Naive thymus-derived CD8-positive, alpha-beta T cell (primary cell): Measurements from ENCODE around the gene HDHD3. TPM values are rescaled to one million over a fixed set of nuclear protein-coding genes. Genes with fewer than 3 reads are reported as not detected.

Experiments
- ATAC-seq, 2 donors: fragments of 150-1000 bp; cut with Tn5 transposase in 1 of 2; sonication (Bioruptor Pico), chemical (Tn5 transposase) in 1 of 2; 1 replicate in 1 of 2; 2 replicates in 1 of 2; pipeline ENCODE4 v1.10.0; 2021; ENCODE audit warnings: mild to moderate bottlenecking in 2 of 2, moderate library complexity in 2 of 2
- POLR2A ChIA-PET: fragments of 350-600 bp; sonication (Branson Sonifier 250); formaldehyde crosslinking; loops from one replicate; lab custom pipeline; 2021; ENCODE audit warnings: antibody characterized with exemption; lab: Charles Lee
- DNase-seq, 10 donors: peaks; one replicate each; pipeline versions ENCODE4 v3.0.0 to v3.0.0-alpha.2; 2020 to 2022
- H3K27ac Mint-ChIP-seq, 10 donors: one replicate each; pipeline ENCODE4 v1.8.0; 2020 to 2022; ENCODE audit warnings: mild to moderate bottlenecking in 10 of 10, mixed read lengths in 10 of 10, moderate library complexity in 4 of 10, inconsistent platforms in 1 of 10
- H3K27me3 Mint-ChIP-seq, 5 donors: one replicate each; pipeline ENCODE4 v1.8.0; 2021 to 2022; ENCODE audit warnings: mixed read lengths in 5 of 5
- H3K36me3 Mint-ChIP-seq, 3 donors: one replicate each; pipeline ENCODE4 v1.8.0; 2020 to 2022; ENCODE audit warnings: mixed read lengths in 3 of 3, mild to moderate bottlenecking in 2 of 3, inconsistent platforms in 1 of 3
- H3K4me1 Mint-ChIP-seq, 4 donors: one replicate each; pipeline ENCODE4 v1.8.0; 2021 to 2022; ENCODE audit warnings: mixed read lengths in 4 of 4
- H3K4me3 Mint-ChIP-seq, 10 donors: one replicate each; pipeline ENCODE4 v1.8.0; 2020 to 2022; ENCODE audit warnings: mild to moderate bottlenecking in 10 of 10, mixed read lengths in 10 of 10, moderate library complexity in 6 of 10, inconsistent platforms in 1 of 10
- H3K9me3 Mint-ChIP-seq, 9 donors: one replicate each; pipeline ENCODE4 v1.8.0; 2020 to 2022; ENCODE audit warnings: mixed read lengths in 9 of 9, mild to moderate bottlenecking in 3 of 9, inconsistent platforms in 1 of 9, moderate library complexity in 1 of 9
- polyA plus RNA-seq, 3 donors: library from polyadenylated mRNA; unstranded; fragments of 300-500 nt; fragmentation: Illumina TruSeq; gene quantifications; one replicate each; pipeline ENCODE4 v1.2.3, GENCODE V29; 2021
- total RNA-seq, 8 experiments: library from RNA in 2 of 8; stranded (reverse) in 2 of 8; gene quantifications; one replicate each; pipeline ENCODE4 v1.2.3 and lab custom pipeline; 2021 to 2026

HDHD3 gene
- total and polyA plus RNA-seq, 5 experiments from 2014 or later: 24.1 to 45.2 (median 26.5) TPM

- Mint-ChIP-seq H3K9me3 (no peaks in the 10 kb centered on the region), H3K27ac (no peak overlapping the region), H3K27me3 (peaks cover 3 to 13% (median 8%) of the 10 kb centered on the region in 5 donors), H3K4me3 (no peak overlapping the region), H3K4me1 (peaks cover 0 to 2% (median 0%) of the 10 kb centered on the region in 4 donors), H3K36me3 (no peaks in the 10 kb centered on the region)
- POLR2A ChIA-PET: no interaction called here
- no peak for DNase-seq
- ATAC-seq: no peak
Observed at GRCh38 chr9:113356686-113357292, 20.0 kb downstream of the HDHD3 start.

- no peak overlapping the region for H3K4me3 Mint-ChIP-seq
- no peaks in the 10 kb centered on the region for H3K9me3 Mint-ChIP-seq
- no peaks in the 10 kb centered on the region for H3K36me3 Mint-ChIP-seq
- POLR2A ChIA-PET: interaction anchor here (1.2 kb wide), 1 partner anchor 20 kb away, joined by 4 read pairs; no protein-coding TSS in a partner anchor
- no peak for DNase-seq
- ATAC-seq: no peak
- peaks cover 3 to 30% (median 11%) of the 10 kb centered on the region in 5 donors for H3K27me3 Mint-ChIP-seq
- H3K4me1 Mint-ChIP-seq: peaks cover 8 to 16% (median 13%) of the 10 kb centered on the region in 4 donors
- H3K27ac Mint-ChIP-seq: no peak overlapping the region
Observed at GRCh38 chr9:113355040-113355596, 21.7 kb downstream of the HDHD3 start.

- Mint-ChIP-seq H3K4me3 (no peak overlapping the region), H3K36me3 (no peaks in the 10 kb centered on the region), H3K27me3 (peaks cover 3 to 33% (median 13%) of the 10 kb centered on the region in 5 donors), H3K27ac (no peak overlapping the region), H3K9me3 (no peaks in the 10 kb centered on the region), H3K4me1 (peaks cover 8 to 24% (median 18%) of the 10 kb centered on the region in 4 donors)
- no peak for DNase-seq
- POLR2A ChIA-PET: no interaction called here
- ATAC-seq: no peak
Observed at GRCh38 chr9:113352411-113352810, 24.4 kb downstream of the HDHD3 start.

GRCh38 chr9:113352006-113352405 is 24.8 kb downstream of the HDHD3 start:
- POLR2A ChIA-PET: no interaction called here
- H3K27me3 Mint-ChIP-seq: peaks cover 3 to 33% (median 13%) of the 10 kb centered on the region in 5 donors
- DNase-seq: no peak
- H3K4me3 Mint-ChIP-seq: no peak overlapping the region
- no peaks in the 10 kb centered on the region for H3K9me3 Mint-ChIP-seq
- no peak overlapping the region for H3K27ac Mint-ChIP-seq
- peaks cover 8 to 24% (median 18%) of the 10 kb centered on the region in 4 donors for H3K4me1 Mint-ChIP-seq
- no peak for ATAC-seq
- no peaks in the 10 kb centered on the region for H3K36me3 Mint-ChIP-seq

GRCh38 chr9:113350937-113351336 is 25.8 kb downstream of the HDHD3 start:
- peak; percentile 27 to 52 for ATAC-seq
- POLR2A ChIA-PET: interaction anchor here (0.6 to 3.4 kb wide), 4 partner anchors 9 to 76 kb away, joined by 3 to 23 read pairs (median 4); partner anchors contain the start of genes CDC26, PRPF4 and WDR31
- Mint-ChIP-seq H3K27me3 (peaks cover 3 to 33% (median 13%) of the 10 kb centered on the region in 5 donors), H3K36me3 (no peaks in the 10 kb centered on the region), H3K27ac (peak overlapping the region in 2 of 10 donors; percentile 18 to 84), H3K4me3 (peak overlapping the region; percentile 73 to 88 (median 80)), H3K4me1 (peaks cover 8 to 24% (median 18%) of the 10 kb centered on the region in 4 donors), H3K9me3 (no peaks in the 10 kb centered on the region)
- DNase-seq: peak in 2 of 10 donors; percentile 21 to 26

- DNase-seq (no peak), ATAC-seq (peak in 1 of 2 donors; percentile 7)
- Mint-ChIP-seq H3K36me3 (no peaks in the 10 kb centered on the region), H3K27ac (peak overlapping the region in 5 of 10 donors; percentile 40 to 84 (median 63)), H3K27me3 (peaks cover 3 to 33% (median 13%) of the 10 kb centered on the region in 5 donors), H3K4me1 (peaks cover 8 to 24% (median 18%) of the 10 kb centered on the region in 4 donors), H3K9me3 (no peaks in the 10 kb centered on the region), H3K4me3 (peak overlapping the region; percentile 73 to 88 (median 80))
- POLR2A ChIA-PET: interaction anchor here (1.2 to 3.4 kb wide), 4 partner anchors 9 to 75 kb away, joined by 4 to 23 read pairs (median 4); partner anchors contain the start of genes C9orf43, CDC26, POLE3 and PRPF4
Observed at GRCh38 chr9:113350107-113350661, 26.6 kb downstream of the HDHD3 start.

GRCh38 chr9:113349445-113350094 is 27.2 kb downstream of the HDHD3 start, which contains the start of gene BSPRY:
Gene BSPRY, plus strand, starts transcription at chr9:113349541. Its CDS starts 39 bp downstream, at chr9:113349580.
- H3K9me3 Mint-ChIP-seq: no peaks in the 10 kb centered on the region
- H3K36me3 Mint-ChIP-seq: no peaks in the 10 kb centered on the region
- ATAC-seq (peak; percentile 83 to 86), DNase-seq (peak in 8 of 10 donors; percentile 16 to 57 (median 40))
- POLR2A ChIA-PET: interaction anchor here (0.5 to 3.4 kb wide), 4 partner anchors 9 to 61 kb away, joined by 3 to 23 read pairs (median 4); partner anchors contain the start of genes C9orf43, POLE3 and WDR31
- H3K4me3 Mint-ChIP-seq: peak within 1 kb of the TSS; percentile 73 to 89 (median 84)
- H3K27me3 Mint-ChIP-seq: peaks cover 3 to 33% (median 13%) of the 10 kb centered on the region in 5 donors
- peaks cover 8 to 24% (median 18%) of the 10 kb centered on the region in 4 donors for H3K4me1 Mint-ChIP-seq
- H3K27ac Mint-ChIP-seq: peak within 1 kb of the TSS in 6 of 10 donors; percentile 40 to 84 (median 60)

GRCh38 chr9:113349066-113349444 is 27.7 kb downstream of the HDHD3 start:
- peak overlapping the region; percentile 72 to 89 (median 81) for H3K4me3 Mint-ChIP-seq
- ATAC-seq (no peak), DNase-seq (no peak)
- peaks cover 8 to 24% (median 18%) of the 10 kb centered on the region in 4 donors for H3K4me1 Mint-ChIP-seq
- H3K36me3 Mint-ChIP-seq: no peaks in the 10 kb centered on the region
- H3K27me3 Mint-ChIP-seq: peaks cover 3 to 33% (median 13%) of the 10 kb centered on the region in 5 donors
- no peaks in the 10 kb centered on the region for H3K9me3 Mint-ChIP-seq
- POLR2A ChIA-PET: interaction anchor here (0.5 to 3.4 kb wide), 4 partner anchors 9 to 62 kb away, joined by 3 to 23 read pairs (median 4); partner anchors contain the start of genes C9orf43, POLE3 and WDR31
- peak overlapping the region in 2 of 10 donors; percentile 56 to 71 for H3K27ac Mint-ChIP-seq

- peak overlapping the region in 6 of 10 donors; percentile 13 to 65 (median 50) for H3K4me3 Mint-ChIP-seq
- POLR2A ChIA-PET: interaction anchor here (1.3 to 3.4 kb wide), 2 partner anchors 8 to 20 kb away, joined by 3 to 23 read pairs; partner anchors contain the start of gene WDR31
- no peak overlapping the region for H3K27ac Mint-ChIP-seq
- ATAC-seq: no peak
- H3K27me3 Mint-ChIP-seq: peaks cover 3 to 33% (median 13%) of the 10 kb centered on the region in 5 donors
- peaks cover 9 to 25% (median 23%) of the 10 kb centered on the region in 4 donors for H3K4me1 Mint-ChIP-seq
- H3K36me3 Mint-ChIP-seq: no peaks in the 10 kb centered on the region
- no peak for DNase-seq
- H3K9me3 Mint-ChIP-seq: no peaks in the 10 kb centered on the region
Observed at GRCh38 chr9:113348437-113348836, 28.3 kb downstream of the HDHD3 start.

- POLR2A ChIA-PET: no interaction called here
- Mint-ChIP-seq H3K27me3 (peaks cover 0 to 9% (median 3%) of the 10 kb centered on the region in 5 donors), H3K36me3 (no peaks in the 10 kb centered on the region), H3K27ac (no peak overlapping the region), H3K9me3 (no peaks in the 10 kb centered on the region), H3K4me1 (peaks cover 12 to 43% (median 32%) of the 10 kb centered on the region in 4 donors), H3K4me3 (no peak overlapping the region)
- no peak for ATAC-seq
- DNase-seq: no peak
Observed at GRCh38 chr9:113345671-113346070, 31.1 kb downstream of the HDHD3 start.

- H3K4me1 Mint-ChIP-seq: peaks cover 11 to 43% (median 32%) of the 10 kb centered on the region in 4 donors
- no peaks in the 10 kb centered on the region for H3K36me3 Mint-ChIP-seq
- peaks cover 0 to 4% (median 2%) of the 10 kb centered on the region in 5 donors for H3K27me3 Mint-ChIP-seq
- DNase-seq: no peak
- POLR2A ChIA-PET: no interaction called here
- no peak for ATAC-seq
- no peak overlapping the region for H3K4me3 Mint-ChIP-seq
- no peak overlapping the region for H3K27ac Mint-ChIP-seq
- no peaks in the 10 kb centered on the region for H3K9me3 Mint-ChIP-seq
Observed at GRCh38 chr9:113345190-113345589, 31.6 kb downstream of the HDHD3 start.

GRCh38 chr9:113343732-113344231 is 33.0 kb downstream of the HDHD3 start:
- Mint-ChIP-seq H3K27me3 (peaks cover 0 to 7% (median 0%) of the 10 kb centered on the region in 5 donors), H3K9me3 (no peaks in the 10 kb centered on the region), H3K36me3 (no peaks in the 10 kb centered on the region), H3K27ac (peak overlapping the region in 1 of 10 donors; percentile 75), H3K4me1 (peaks cover 16 to 48% (median 31%) of the 10 kb centered on the region in 4 donors), H3K4me3 (no peak overlapping the region)
- no peak for ATAC-seq
- POLR2A ChIA-PET: no interaction called here
- DNase-seq: no peak
